Measurements from ENCODE around the gene ZNF512B.

Gene ZNF512B

DNA sequence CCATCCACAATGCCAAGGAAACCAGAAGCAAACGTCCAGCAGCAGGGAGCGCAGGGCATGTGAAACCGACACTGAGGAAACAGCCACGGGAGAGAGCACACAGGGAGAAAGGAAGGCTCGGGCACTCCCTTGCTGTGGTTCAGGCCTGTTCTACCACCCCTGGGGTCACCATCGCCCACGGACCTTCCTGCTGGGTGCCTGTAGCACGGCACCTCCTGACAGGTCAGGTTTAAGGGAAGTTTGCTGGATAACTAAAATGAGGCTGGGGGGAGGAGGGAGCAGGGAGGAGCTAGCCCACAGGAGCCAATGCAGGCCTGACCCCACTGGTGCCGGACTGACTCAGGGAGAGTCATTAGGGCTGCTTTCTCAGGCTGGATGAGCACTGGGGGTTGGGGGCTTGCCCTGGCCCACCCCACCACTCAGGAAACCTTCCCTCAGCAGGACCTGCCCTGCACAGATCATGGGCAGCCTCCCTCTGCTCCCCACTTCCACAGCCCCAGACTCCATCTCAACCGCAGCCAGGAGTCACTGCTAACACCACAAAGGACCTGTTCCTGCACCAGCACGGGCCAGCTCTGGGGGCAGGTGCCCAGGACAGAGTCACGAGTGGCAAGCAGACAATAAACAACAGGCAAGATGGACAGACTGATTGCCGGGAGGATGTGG is 15.8 kb downstream of the ZNF512B start:
- Mint-ChIP-seq H3K9me3 (no peaks in the 10 kb centered on the region), H3K4me1 (peaks cover 48% of the 10 kb centered on the region), H3K4me3 (peak overlapping the region; percentile 87), H3K27me3 (no peaks in the 10 kb centered on the region), H3K27ac (peak overlapping the region; percentile 51), H3K36me3 (no peaks in the 10 kb centered on the region)
- no peak for DNase-seq (ENCODE audit: low spot score in 2 of 2)
- ATAC-seq (ENCODE audit: low read depth) = no peak

DNA sequence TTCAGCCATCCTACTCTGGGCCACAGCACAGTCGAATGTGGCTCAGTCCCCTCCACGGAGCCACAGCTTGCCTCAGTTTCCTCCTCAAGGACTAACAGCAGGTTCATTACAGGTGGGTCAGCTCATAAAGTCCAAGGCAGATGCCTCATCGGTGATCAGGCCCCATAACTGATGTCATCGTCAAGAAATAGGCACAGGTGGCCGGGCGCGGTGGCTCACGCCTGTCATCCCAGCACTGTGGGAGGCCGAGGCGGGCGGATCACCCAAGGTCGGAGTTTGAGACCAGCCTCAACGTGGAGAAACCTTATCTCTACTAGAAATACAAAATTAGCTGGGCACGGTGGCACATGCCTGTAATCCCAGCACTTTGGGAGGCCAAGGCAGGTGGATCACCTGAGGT is 17.0 kb downstream of the ZNF512B start:
- H3K27ac Mint-ChIP-seq = no peak overlapping the region
- H3K27me3 Mint-ChIP-seq = no peaks in the 10 kb centered on the region
- H3K9me3 Mint-ChIP-seq = no peaks in the 10 kb centered on the region
- no peak for DNase-seq (ENCODE audit: low spot score in 2 of 2)
- no peaks in the 10 kb centered on the region for H3K36me3 Mint-ChIP-seq
- peak overlapping the region; percentile 8 for H3K4me3 Mint-ChIP-seq
- H3K4me1 Mint-ChIP-seq = peaks cover 56% of the 10 kb centered on the region
- no peak for ATAC-seq (ENCODE audit: low read depth)

DNA sequence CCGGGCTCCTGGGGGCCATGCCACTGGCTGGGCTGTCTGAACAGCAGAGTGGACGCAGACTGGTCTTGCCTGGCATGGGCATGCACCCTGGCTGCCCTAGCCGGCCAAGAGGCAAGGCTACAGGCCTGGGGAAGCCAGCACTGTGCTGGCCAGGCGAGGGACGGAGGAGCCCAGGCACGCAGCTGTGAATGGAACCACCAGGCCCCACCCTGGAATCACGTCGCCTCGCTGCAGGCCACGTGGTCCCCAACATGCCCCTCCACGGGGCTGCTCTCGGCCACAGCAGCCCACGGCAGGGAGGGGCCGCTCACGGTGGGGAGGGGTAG is 17.6 kb downstream of the ZNF512B start:
- no peaks in the 10 kb centered on the region for H3K27me3 Mint-ChIP-seq
- ATAC-seq (ENCODE audit: low read depth) (no peak), DNase-seq (ENCODE audit: low spot score in 2 of 2) (no peak)
- H3K9me3 Mint-ChIP-seq = no peaks in the 10 kb centered on the region
- H3K4me1 Mint-ChIP-seq = peaks cover 56% of the 10 kb centered on the region
- no peak overlapping the region for H3K4me3 Mint-ChIP-seq
- H3K36me3 Mint-ChIP-seq = no peaks in the 10 kb centered on the region
- no peak overlapping the region for H3K27ac Mint-ChIP-seq

DNA sequence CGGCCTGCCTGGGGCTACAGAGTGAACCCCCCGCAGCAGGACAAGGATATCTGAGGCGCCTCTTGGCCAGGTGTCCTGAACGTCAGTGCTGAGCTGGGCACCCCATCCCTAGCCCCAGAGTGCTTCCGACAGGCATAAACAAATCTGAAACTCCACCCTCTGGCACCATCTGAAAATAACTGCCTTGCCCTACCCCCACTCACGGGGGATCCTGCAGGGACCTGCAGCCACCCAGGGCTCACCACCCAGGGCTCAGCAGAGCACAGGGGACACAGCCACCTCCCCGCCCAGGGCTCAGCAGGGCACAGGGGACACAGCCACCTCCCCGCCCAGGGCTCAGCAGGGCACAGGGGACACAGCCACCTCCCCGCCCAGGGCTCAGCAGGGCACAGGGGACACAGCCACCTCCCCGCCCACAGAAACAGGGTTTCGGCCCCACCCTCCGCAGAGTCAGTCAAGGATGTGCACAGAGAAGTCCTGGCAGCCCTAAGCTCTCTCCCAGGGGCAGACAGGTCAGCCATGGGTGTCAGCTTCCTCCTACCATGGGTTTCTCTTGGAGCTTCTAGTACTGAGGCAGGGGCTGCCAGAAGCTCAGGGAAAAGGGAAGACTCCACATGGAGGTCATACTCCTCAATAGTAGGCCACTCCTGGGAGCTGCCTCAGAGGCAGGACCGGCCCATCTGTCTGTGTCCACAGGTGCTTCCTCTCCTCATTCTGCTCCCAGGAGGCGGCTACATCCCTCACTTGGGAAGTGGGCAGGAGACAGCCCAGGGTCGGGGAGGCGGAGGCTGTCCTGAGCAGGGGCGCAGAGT is 18.1 kb downstream of the ZNF512B start:
- no peaks in the 10 kb centered on the region for H3K27me3 Mint-ChIP-seq
- DNase-seq (ENCODE audit: low spot score in 2 of 2) (peak in 1 of 2 donors; percentile 38), ATAC-seq (ENCODE audit: low read depth) (peak; percentile 9)
- no peaks in the 10 kb centered on the region for H3K36me3 Mint-ChIP-seq
- peaks cover 57% of the 10 kb centered on the region for H3K4me1 Mint-ChIP-seq
- no peaks in the 10 kb centered on the region for H3K9me3 Mint-ChIP-seq
- peak overlapping the region; percentile 38 for H3K27ac Mint-ChIP-seq
- peak overlapping the region; percentile 75 for H3K4me3 Mint-ChIP-seq

DNA sequence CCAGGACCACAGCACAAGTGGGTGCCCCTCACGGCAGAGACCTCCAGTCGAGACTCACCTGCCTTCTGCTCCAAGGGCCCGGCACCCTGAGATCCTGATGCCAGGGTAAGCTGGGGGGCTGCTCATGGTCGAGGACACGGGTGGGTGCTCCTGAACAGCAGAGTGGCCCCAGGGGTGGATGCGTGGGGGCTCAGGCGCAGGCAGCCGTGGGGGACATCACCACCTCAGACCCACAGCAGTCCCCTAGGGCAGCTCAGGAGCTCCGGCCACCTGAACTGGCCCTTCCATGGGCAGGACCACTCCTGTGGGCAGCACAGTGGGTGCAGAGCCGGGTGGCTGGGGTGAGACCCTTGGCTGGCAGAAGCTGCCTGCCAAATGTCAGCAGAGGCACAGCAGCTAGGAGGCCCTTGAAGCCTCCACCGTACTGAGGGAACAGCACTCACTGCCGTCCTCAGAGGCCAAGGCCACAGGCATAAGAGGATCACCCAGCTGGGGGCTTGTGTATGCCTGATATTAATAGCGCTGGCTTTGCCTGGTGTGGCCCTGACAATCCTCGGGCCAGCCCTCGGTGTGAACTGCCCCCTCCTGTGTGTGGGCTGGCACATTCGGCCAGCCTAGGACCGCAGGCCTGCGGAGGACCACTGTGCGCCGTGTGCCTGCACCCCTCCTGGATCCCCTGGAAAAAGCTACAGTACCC is 18.9 kb downstream of the ZNF512B start:
- DNase-seq (ENCODE audit: low spot score in 2 of 2) = no peak
- Mint-ChIP-seq H3K36me3 (no peaks in the 10 kb centered on the region), H3K27ac (peak overlapping the region; percentile 38), H3K27me3 (no peaks in the 10 kb centered on the region), H3K4me1 (peaks cover 57% of the 10 kb centered on the region), H3K9me3 (no peaks in the 10 kb centered on the region), H3K4me3 (peak overlapping the region; percentile 50)
- no peak for ATAC-seq (ENCODE audit: low read depth)

DNA sequence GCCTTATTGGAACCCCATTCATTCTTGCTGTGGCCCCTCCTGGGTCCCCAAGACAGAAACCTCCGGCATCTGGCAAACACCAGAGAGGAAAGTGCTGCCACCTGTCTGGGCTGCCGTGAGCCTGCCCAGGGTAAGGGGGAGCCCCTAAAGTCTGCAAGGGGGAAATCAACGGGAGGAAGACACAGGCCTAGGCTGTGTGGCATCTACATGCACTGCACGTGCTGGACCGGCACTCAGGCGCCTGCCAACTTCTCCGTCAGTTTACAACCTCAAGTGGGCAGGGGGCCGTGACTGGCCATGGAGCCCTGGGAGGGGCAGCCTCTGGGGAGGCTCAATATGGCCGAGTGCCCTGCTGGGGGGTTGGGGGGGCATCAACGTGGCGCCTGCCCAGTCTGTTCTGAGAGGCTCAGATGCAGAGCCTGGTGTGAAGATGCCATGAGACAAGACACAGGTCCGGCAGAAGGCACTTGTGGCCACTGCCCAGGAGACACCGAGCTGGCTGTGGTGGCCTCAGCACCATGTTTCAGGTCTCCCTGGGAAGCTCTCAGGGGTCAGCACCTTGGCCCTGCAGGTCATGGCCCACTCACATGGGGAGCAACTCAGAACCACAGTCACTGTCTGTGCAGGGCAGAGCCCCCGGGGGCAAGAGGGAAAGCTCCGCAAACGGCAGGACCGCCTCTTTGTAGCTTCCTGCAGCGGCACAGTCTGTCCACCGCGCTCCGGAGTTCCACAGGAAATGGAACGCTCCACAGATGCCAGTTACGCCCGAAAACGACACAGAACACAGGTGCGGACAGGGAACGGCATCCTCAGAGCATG is 21.9 kb downstream of the ZNF512B start:
- peak overlapping the region; percentile 80 for H3K4me3 Mint-ChIP-seq
- peaks cover 42% of the 10 kb centered on the region for H3K4me1 Mint-ChIP-seq
- H3K27ac Mint-ChIP-seq = peak overlapping the region; percentile 97
- peak in 1 of 2 donors; percentile 46 for DNase-seq (ENCODE audit: low spot score in 2 of 2)
- H3K36me3 Mint-ChIP-seq = peaks cover 3% of the 10 kb centered on the region
- no peaks in the 10 kb centered on the region for H3K9me3 Mint-ChIP-seq
- peak; percentile 48 for ATAC-seq (ENCODE audit: low read depth)
- no peaks in the 10 kb centered on the region for H3K27me3 Mint-ChIP-seq

DNA sequence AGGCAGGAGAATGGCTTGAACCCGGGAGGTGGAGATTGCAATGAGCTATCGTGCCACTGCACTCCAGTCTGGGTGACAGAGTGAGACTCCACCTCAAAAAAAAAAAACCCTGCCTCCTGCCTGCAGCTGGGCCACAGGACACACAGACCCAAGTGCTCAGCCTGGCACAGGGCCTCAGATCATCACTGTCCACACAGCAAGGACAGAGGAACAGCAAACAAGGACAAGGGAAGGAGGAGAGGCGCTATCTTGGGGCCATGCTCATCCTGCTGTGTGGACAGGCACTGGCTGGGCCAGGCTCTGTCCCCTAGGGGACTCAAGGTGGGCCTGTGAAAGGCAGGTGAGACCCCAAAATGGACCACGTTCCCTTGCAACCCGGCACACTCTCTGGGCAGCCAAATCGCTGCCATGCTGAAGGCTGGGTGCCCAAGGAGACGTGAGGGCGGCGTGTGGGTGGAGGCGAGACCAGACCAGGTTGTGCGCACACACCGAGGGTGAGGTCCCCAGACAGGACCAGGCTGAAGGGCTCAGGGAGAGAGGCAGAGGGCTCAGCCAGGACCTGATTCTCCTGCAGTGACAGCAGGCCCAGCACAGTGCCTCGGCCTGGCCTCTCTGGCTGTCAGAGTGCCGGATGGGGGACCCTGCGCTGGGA is 22.6 kb downstream of the ZNF512B start:
- Mint-ChIP-seq H3K4me1 (peaks cover 42% of the 10 kb centered on the region), H3K4me3 (peak overlapping the region; percentile 80), H3K27ac (peak overlapping the region; percentile 97), H3K27me3 (no peaks in the 10 kb centered on the region), H3K9me3 (no peaks in the 10 kb centered on the region), H3K36me3 (peaks cover 5% of the 10 kb centered on the region)
- DNase-seq (ENCODE audit: low spot score in 2 of 2) = no peak
- ATAC-seq (ENCODE audit: low read depth) = no peak

DNA sequence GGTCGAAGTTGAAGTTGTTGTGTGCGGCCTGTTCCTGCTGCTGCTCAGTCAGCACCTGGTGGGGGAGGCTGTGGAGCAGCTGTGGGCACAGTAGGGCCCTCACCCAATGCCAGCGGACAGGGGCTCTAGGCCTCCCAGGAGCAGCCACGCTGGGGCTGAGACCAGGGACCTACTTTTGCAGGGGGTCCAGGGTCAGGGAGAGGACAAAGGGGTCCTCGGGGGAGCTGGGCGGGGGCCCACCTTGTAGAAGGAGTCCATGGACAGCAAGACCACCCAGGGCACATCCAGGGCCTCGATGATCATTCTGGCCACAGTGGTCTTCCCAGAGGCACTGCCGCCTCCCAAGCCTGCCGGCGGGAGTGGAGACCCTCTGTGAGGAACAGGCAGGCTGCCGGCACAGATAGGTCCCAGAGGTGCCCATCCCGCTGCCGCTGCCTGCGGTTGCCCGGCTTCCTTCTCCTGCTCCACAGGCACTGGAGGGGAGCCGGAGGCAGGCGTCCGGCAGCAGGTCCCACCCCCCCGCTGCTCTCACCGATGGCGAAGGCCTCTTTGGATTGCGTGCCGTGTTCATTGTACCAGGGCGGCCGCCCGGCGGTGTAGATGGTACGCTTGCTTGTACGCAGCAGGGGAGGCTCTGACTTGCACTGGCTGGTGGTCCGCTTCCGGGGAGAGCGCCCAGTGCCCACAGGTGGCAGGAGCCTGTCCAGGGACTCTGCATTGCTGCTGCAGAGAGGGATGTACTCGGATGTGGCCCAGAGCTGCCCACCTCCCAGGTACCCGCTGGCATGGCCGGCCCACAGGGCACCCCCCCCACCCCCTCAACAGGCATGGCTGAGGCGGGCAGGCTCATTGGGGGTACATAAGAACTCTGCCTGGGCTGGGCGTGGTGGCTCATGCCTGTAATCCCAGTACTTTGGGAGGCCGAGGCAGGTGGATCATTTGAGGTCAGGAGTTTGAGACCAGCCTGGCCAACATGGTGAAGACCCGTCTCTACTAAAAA is 23.5 kb downstream of the ZNF512B start:
- no peak overlapping the region for H3K27ac Mint-ChIP-seq
- no peak for ATAC-seq (ENCODE audit: low read depth)
- no peak for DNase-seq (ENCODE audit: low spot score in 2 of 2)
- H3K9me3 Mint-ChIP-seq = no peaks in the 10 kb centered on the region
- H3K4me3 Mint-ChIP-seq = no peak overlapping the region
- H3K27me3 Mint-ChIP-seq = no peaks in the 10 kb centered on the region
- peaks cover 41% of the 10 kb centered on the region for H3K4me1 Mint-ChIP-seq
- H3K36me3 Mint-ChIP-seq = peaks cover 8% of the 10 kb centered on the region

DNA sequence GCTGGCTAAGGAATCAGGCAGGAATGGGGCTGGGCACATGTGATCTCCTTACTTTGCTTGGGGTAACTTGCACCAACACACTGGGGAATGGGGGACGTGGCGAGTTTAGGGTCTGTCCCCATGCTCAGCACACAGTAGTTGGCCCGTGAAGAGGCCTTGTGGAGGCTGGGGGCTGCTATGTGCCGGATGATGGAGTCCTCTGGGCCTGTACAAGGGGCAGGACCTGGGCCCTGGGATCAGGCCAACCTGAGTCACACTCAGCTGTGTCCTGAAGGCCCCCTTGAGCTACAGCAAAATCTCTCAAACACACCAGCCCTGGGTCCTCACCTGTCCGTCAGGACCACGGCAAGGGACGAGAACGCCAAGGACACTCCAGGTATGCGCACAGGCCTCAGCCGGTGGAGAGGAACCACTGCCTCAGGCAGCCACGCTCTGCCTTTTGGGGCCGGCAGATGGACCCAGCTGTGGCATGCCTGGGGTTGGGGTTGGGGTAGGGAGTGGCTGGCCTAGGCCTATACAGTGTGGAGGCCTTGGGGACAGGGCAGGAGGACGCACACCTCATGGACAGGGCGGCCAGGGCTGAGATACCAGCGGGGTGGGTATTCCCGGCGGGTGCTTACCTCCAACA is 24.6 kb downstream of the ZNF512B start:
- no peak for DNase-seq (ENCODE audit: low spot score in 2 of 2)
- Mint-ChIP-seq H3K36me3 (peaks cover 14% of the 10 kb centered on the region), H3K4me1 (peaks cover 36% of the 10 kb centered on the region), H3K27me3 (no peaks in the 10 kb centered on the region), H3K9me3 (no peaks in the 10 kb centered on the region), H3K27ac (no peak overlapping the region), H3K4me3 (no peak overlapping the region)
- ATAC-seq (ENCODE audit: low read depth) = no peak

DNA sequence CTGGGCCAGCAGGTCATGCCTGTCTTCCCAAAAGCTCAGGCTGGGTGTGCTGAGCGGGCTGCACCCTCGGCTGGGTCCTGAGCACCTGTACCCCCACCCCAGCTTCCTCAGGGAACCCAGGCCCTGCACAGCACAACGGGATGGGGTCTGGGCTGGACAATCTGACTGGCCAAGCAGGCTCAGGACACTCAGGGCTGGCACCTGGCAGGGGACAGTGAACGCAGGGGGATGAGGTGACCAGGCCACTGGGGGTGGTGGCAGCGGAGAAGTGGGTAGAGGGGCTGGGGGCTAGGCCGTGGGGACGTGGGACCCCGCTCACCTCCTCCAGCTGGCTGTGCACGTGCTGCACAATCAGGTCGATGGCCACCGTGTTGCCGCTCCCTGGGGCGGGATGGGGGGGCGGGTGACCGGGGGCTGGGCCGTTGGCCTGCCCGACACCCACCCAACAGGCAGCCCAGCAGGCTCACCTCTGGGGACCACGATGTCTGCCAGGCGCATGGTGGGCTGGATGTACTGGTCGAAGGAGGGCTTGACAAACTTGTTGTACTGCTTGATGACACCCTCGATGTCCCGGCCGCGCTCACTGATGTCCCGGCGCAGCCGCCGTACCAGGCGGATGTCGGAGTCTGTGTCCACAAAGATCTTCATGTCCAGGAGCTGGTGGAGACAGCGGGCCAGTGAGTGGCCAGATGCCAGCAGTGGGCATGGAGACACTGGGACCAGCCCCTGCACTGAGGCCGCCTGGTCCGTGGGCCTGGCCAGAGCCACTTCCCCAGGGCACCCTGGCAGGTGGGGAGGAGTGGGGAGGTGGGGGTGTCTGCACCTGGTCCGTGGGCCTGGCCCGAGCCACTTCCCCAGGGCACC is 25.4 kb downstream of the ZNF512B start:
- no peak for ATAC-seq (ENCODE audit: low read depth)
- Mint-ChIP-seq H3K27me3 (no peaks in the 10 kb centered on the region), H3K27ac (no peak overlapping the region), H3K9me3 (no peaks in the 10 kb centered on the region), H3K36me3 (peaks cover 14% of the 10 kb centered on the region), H3K4me1 (peaks cover 30% of the 10 kb centered on the region), H3K4me3 (no peak overlapping the region)
- DNase-seq (ENCODE audit: low spot score in 2 of 2) = no peak

DNA sequence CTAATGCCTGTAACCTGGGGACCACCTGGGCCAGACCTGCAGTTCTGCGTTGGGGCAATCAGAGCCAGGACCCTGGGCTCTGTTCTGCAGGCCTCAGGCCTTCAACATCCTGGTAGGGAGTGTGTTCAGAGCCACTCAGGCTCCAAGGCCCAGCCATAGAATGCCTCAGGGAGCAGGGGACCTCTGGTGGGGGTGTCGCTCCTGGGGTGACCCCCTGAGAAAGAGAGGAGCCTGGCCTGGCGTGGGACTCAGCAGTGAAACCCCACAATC is 26.0 kb downstream of the ZNF512B start:
- H3K27ac Mint-ChIP-seq = no peak overlapping the region
- ATAC-seq (ENCODE audit: low read depth) = no peak
- H3K4me3 Mint-ChIP-seq = no peak overlapping the region
- peaks cover 14% of the 10 kb centered on the region for H3K36me3 Mint-ChIP-seq
- no peak for DNase-seq (ENCODE audit: low spot score in 2 of 2)
- peaks cover 25% of the 10 kb centered on the region for H3K4me1 Mint-ChIP-seq
- no peaks in the 10 kb centered on the region for H3K9me3 Mint-ChIP-seq
- H3K27me3 Mint-ChIP-seq = no peaks in the 10 kb centered on the region
